Measurements from ENCODE around the gene ST3GAL5. TPM values are rescaled to one million over a fixed set of nuclear protein-coding genes. Genes with fewer than 3 reads are reported as not detected.

Gene ST3GAL5
- total RNA-seq, 5 donors from 2014 or later (not counting 1 experiment from before 2014, with no cell fraction given), result 22.8 to 56.2 (median 31.9) TPM

DNA sequence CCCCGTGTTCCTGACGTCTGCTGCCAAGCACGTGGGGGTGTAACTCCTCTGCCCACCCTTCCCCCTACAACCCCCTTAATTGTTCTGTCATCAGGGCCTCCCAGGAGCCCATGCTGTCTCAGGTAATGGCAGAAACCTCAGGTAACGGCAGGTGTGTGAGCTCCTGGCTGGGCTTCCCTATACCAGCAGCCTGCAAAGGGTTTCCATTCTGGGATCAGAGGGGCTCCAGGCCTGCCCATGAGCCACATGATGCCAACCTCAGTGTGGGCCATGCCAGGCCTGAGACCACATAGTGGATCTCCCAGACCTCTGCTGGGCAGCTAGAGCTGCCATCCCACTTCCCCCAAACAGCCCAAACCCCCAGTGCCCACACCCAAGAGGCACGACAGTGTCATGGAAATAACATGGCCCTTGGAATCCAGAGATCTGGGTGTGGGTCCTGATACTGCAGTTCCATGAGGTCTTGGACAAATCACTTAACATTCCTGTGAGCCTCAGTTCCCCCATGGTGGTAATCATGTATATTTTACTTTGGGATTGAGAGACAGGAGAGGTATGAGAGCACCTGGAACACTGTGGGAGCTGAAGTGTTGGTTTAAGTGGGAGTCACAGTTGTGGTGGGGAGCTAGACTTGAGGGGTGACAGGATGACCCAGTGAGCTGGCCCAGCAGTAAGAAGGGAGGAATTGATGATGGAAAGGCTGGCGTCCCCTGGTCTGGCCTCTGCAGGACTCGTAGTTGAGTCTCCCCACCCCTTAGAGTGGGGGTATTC is 75.4 kb downstream of the ST3GAL5 start:
- peaks cover 2 to 8% (median 4%) of the 10 kb centered on the region in 3 donors for H3K4me1 Mint-ChIP-seq
- no peaks in the 10 kb centered on the region for H3K36me3 Mint-ChIP-seq
- 86% methylated on average over 5 of the region's 7 CpGs for WGBS (ENCODE audit: insufficient coverage)
- no peak overlapping the region for H3K4me3 Mint-ChIP-seq
- peaks cover 0 to 38% of the 10 kb centered on the region in 2 experiments for H3K27me3 ChIP-seq (replicated peaks in 1 of 2; ENCODE audit: control insufficient read depth in 2 of 2, extremely low read depth in 1 of 2, insufficient read depth in 2 of 2, low read length in 1 of 2)
- no peak overlapping the region for H3K27ac Mint-ChIP-seq
- DNase-seq (no peak), ATAC-seq (replicated peaks in 1 of 4) (no peak)
- ChIA-PET CTCF (interaction anchor here (0.6 to 1.8 kb wide), 9 partner anchors 14 to 267 kb away, joined by 3 to 14 read pairs (median 4); no protein-coding TSS in a partner anchor), POLR2A (no interaction called here)
- peaks cover 10 to 19% of the 10 kb centered on the region in 2 donors for H3K27me3 Mint-ChIP-seq
- no peaks in the 10 kb centered on the region for H3K9me3 Mint-ChIP-seq
- peaks cover 0 to 3% of the 10 kb centered on the region in 2 experiments for H3K4me1 ChIP-seq (ENCODE audit: control insufficient read depth in 1 of 2, extremely low read depth in 1 of 2, insufficient read depth in 2 of 2, low read length in 2 of 2)
- no peaks in the 10 kb centered on the region for H3K36me3 ChIP-seq (ENCODE audit: control insufficient read depth in 2 of 2, extremely low read depth in 1 of 2, insufficient read depth in 1 of 2, low read length in 1 of 2)
- no peak overlapping the region for H3K27ac ChIP-seq (ENCODE audit: low read length)
- H3K9me3 ChIP-seq, result no peaks in the 10 kb centered on the region
- no peak overlapping the region for H3K4me3 ChIP-seq (ENCODE audit: control insufficient read depth in 1 of 2, extremely low read depth in 1 of 2, low read length in 1 of 2)

DNA sequence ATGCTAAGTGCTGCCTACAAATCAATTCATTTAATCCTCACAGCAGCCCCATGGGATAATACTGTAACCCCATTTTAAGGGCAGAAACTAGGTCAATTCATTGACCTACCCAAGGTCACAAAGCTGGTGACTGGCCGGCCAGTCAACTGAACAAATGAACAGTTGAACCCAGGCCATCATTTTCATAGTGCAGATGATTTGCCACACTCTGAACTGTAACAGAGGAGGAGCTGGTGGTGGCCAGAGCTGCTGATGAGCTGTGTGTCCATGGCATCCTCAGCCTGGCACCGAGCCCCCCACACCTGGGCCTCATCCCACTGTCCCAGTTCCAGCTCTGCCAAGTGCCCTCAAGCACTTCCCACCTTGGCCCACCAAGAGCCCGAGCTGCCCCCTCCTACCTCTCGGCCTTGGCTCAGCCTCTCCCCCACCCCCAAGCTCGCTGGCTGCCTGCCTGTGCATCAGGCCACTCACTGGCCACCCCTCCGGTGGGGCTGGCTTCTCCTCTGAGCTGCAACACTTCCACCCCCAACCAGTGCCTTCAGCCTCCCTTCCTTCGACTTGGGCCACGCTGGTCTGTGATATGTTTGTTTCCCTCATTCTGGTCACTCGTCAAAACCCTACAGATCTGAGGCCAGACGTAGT is 76.6 kb downstream of the ST3GAL5 start:
- Histone ChIP-seq H3K27ac (ENCODE audit: low read length) (no peak overlapping the region), H3K9me3 (no peaks in the 10 kb centered on the region), H3K4me1 (ENCODE audit: control insufficient read depth in 1 of 2, extremely low read depth in 1 of 2, insufficient read depth in 2 of 2, low read length in 2 of 2) (peaks cover 0 to 3% of the 10 kb centered on the region in 2 experiments), H3K27me3 (replicated peaks in 1 of 2; ENCODE audit: control insufficient read depth in 2 of 2, extremely low read depth in 1 of 2, insufficient read depth in 2 of 2, low read length in 1 of 2) (peaks cover 0 to 36% of the 10 kb centered on the region in 2 experiments), H3K36me3 (ENCODE audit: control insufficient read depth in 2 of 2, extremely low read depth in 1 of 2, insufficient read depth in 1 of 2, low read length in 1 of 2) (no peaks in the 10 kb centered on the region), H3K4me3 (ENCODE audit: control insufficient read depth in 1 of 2, extremely low read depth in 1 of 2, low read length in 1 of 2) (no peak overlapping the region)
- Mint-ChIP-seq H3K36me3 (no peaks in the 10 kb centered on the region), H3K4me3 (no peak overlapping the region), H3K27ac (no peak overlapping the region), H3K27me3 (peaks cover 10 to 14% of the 10 kb centered on the region in 2 donors), H3K4me1 (peaks cover 2 to 8% (median 4%) of the 10 kb centered on the region in 3 donors), H3K9me3 (no peaks in the 10 kb centered on the region)
- DNase-seq, result no peak
- 73% methylated on average over 9 of the region's 10 CpGs for WGBS (ENCODE audit: insufficient coverage)
- ATAC-seq (replicated peaks in 1 of 4), result no peak
- ChIA-PET POLR2A (no interaction called here), CTCF (interaction anchor here (0.7 to 1.1 kb wide), 3 partner anchors 83 to 268 kb away, joined by 3 to 4 read pairs (median 3); no protein-coding TSS in a partner anchor)

- H3K27ac ChIP-seq (ENCODE audit: low read length), result no peak overlapping the region
- no peaks in the 10 kb centered on the region for H3K9me3 Mint-ChIP-seq
- ATAC-seq (replicated peaks in 1 of 4) (no peak), DNase-seq (no peak)
- peaks cover 0 to 3% of the 10 kb centered on the region in 2 experiments for H3K4me1 ChIP-seq (ENCODE audit: control insufficient read depth in 1 of 2, extremely low read depth in 1 of 2, insufficient read depth in 2 of 2, low read length in 2 of 2)
- H3K36me3 Mint-ChIP-seq, result no peaks in the 10 kb centered on the region
- H3K27ac Mint-ChIP-seq, result no peak overlapping the region
- peaks cover 2 to 8% (median 4%) of the 10 kb centered on the region in 3 donors for H3K4me1 Mint-ChIP-seq
- H3K9me3 ChIP-seq, result no peaks in the 10 kb centered on the region
- H3K4me3 Mint-ChIP-seq, result no peak overlapping the region
- ChIA-PET POLR2A (no interaction called here), CTCF (interaction anchor here in 1 of 2 donors (0.8 kb wide), 1 partner anchor 84 kb away, joined by 3 read pairs; no protein-coding TSS in a partner anchor)
- H3K27me3 ChIP-seq (replicated peaks in 1 of 2; ENCODE audit: control insufficient read depth in 2 of 2, extremely low read depth in 1 of 2, insufficient read depth in 2 of 2, low read length in 1 of 2), result peaks cover 0 to 36% of the 10 kb centered on the region in 2 experiments
- 69% methylated on average over 34 of the region's 41 CpGs for WGBS (ENCODE audit: insufficient coverage)
- H3K36me3 ChIP-seq (ENCODE audit: control insufficient read depth in 2 of 2, extremely low read depth in 1 of 2, insufficient read depth in 1 of 2, low read length in 1 of 2), result no peaks in the 10 kb centered on the region
- peaks cover 10 to 14% of the 10 kb centered on the region in 2 donors for H3K27me3 Mint-ChIP-seq
- no peak overlapping the region for H3K4me3 ChIP-seq (ENCODE audit: control insufficient read depth in 1 of 2, extremely low read depth in 1 of 2, low read length in 1 of 2)
Measured at GRCh38 chr2:85811180-85812093, 77.4 kb downstream of the ST3GAL5 start.

GRCh38 chr2:85810371-85811179 is 78.2 kb downstream of the ST3GAL5 start:
- Mint-ChIP-seq H3K27ac (no peak overlapping the region), H3K27me3 (peaks cover 10 to 14% of the 10 kb centered on the region in 2 donors), H3K9me3 (no peaks in the 10 kb centered on the region), H3K4me3 (no peak overlapping the region), H3K36me3 (no peaks in the 10 kb centered on the region), H3K4me1 (peaks cover 2 to 8% (median 4%) of the 10 kb centered on the region in 3 donors)
- CTCF ChIA-PET, result no interaction called here
- no peak for ATAC-seq (replicated peaks in 1 of 4)
- H3K27me3 ChIP-seq (replicated peaks in 1 of 2; ENCODE audit: control insufficient read depth in 2 of 2, extremely low read depth in 1 of 2, insufficient read depth in 2 of 2, low read length in 1 of 2), result peaks cover 0 to 34% of the 10 kb centered on the region in 2 experiments
- H3K36me3 ChIP-seq (ENCODE audit: control insufficient read depth in 2 of 2, extremely low read depth in 1 of 2, insufficient read depth in 1 of 2, low read length in 1 of 2), result no peaks in the 10 kb centered on the region
- no peak for DNase-seq
- no peak overlapping the region for H3K27ac ChIP-seq (ENCODE audit: low read length)
- H3K4me1 ChIP-seq (ENCODE audit: control insufficient read depth in 1 of 2, extremely low read depth in 1 of 2, insufficient read depth in 2 of 2, low read length in 2 of 2), result peaks cover 0 to 3% of the 10 kb centered on the region in 2 experiments
- H3K9me3 ChIP-seq, result no peaks in the 10 kb centered on the region
- POLR2A ChIA-PET, result no interaction called here
- H3K4me3 ChIP-seq (ENCODE audit: control insufficient read depth in 1 of 2, extremely low read depth in 1 of 2, low read length in 1 of 2), result no peak overlapping the region
- 91% methylated on average over 13 of the region's 16 CpGs for WGBS (ENCODE audit: insufficient coverage)

GRCh38 chr2:85807756-85808155 is 81.0 kb downstream of the ST3GAL5 start:
- CTCF ChIA-PET, result no interaction called here
- no peak overlapping the region for H3K4me3 Mint-ChIP-seq

More at GRCh38 chr2:85807756-85808155, 81.0 kb downstream of the ST3GAL5 start:
- H3K4me3 ChIP-seq (ENCODE audit: control insufficient read depth in 1 of 2, extremely low read depth in 1 of 2, low read length in 1 of 2), result no peak overlapping the region
- peaks cover 0 to 16% of the 10 kb centered on the region in 2 experiments for H3K27me3 ChIP-seq (replicated peaks in 1 of 2; ENCODE audit: control insufficient read depth in 2 of 2, extremely low read depth in 1 of 2, insufficient read depth in 2 of 2, low read length in 1 of 2)
- ATAC-seq (replicated peaks in 1 of 4) (no peak), DNase-seq (no peak)
- Mint-ChIP-seq H3K27ac (no peak overlapping the region), H3K4me1 (peaks cover 14% of the 10 kb centered on the region in 3 donors), H3K36me3 (no peaks in the 10 kb centered on the region), H3K9me3 (no peaks in the 10 kb centered on the region), H3K27me3 (peaks cover 0 to 7% of the 10 kb centered on the region in 2 donors)
- no peak overlapping the region for H3K27ac ChIP-seq (ENCODE audit: low read length)
- POLR2A ChIA-PET, result no interaction called here
- no peaks in the 10 kb centered on the region for H3K36me3 ChIP-seq (ENCODE audit: control insufficient read depth in 2 of 2, extremely low read depth in 1 of 2, insufficient read depth in 1 of 2, low read length in 1 of 2)
- peaks cover 8% of the 10 kb centered on the region in 2 experiments for H3K4me1 ChIP-seq (ENCODE audit: control insufficient read depth in 1 of 2, extremely low read depth in 1 of 2, insufficient read depth in 2 of 2, low read length in 2 of 2)
- no peaks in the 10 kb centered on the region for H3K9me3 ChIP-seq
- 84% methylated on average over 3 of the region's 3 CpGs for WGBS (ENCODE audit: insufficient coverage)

Data from T-cell (primary cell).